T-cell (primary cell): ENCODE results near the gene CASZ1. TPM values are rescaled to one million over a fixed set of nuclear protein-coding genes. Genes with fewer than 3 reads are reported as not detected.

Experiments
- ATAC-seq, 4 experiments: fragments of 200-7000 bp in 3 of 4; fragments of 150-1000 bp in 1 of 4; cut with Tn5 transposase; replicated peaks in 1 of 4; 1 replicate in 3 of 4; 2 replicates in 1 of 4; pipeline ENCODE4 v1.10.0; 2021; ENCODE audit warnings: moderate library complexity in 3 of 4, mild to moderate bottlenecking in 2 of 4, moderate number of reproducible peaks in 1 of 4
- CTCF ChIA-PET, 2 donors: fragments of 300-600 bp; sonication (Branson Sonifier 250); formaldehyde crosslinking; loops; one replicate each; lab custom pipeline; 2022; ENCODE audit warnings: antibody characterized with exemption in 2 of 2; lab: Charles Lee
- POLR2A ChIA-PET, 2 donors: fragments of 300-600 bp; sonication (Branson Sonifier 250); formaldehyde crosslinking; loops; one replicate each; lab custom pipeline; 2022; ENCODE audit warnings: antibody characterized with exemption in 2 of 2; lab: Charles Lee
- DNase-seq, 35 experiments: peaks; one replicate each; pipeline versions ENCODE4 v3.0.0 to v3.0.0-alpha.2; 2013 to 2023
- H3K27ac ChIP-seq: one replicate; pipeline ENCODE4 v1.5.1; 2013; ENCODE audit warnings: low read length
- H3K27me3 ChIP-seq, 2 experiments: replicated peaks in 1 of 2; 1 replicate in 1 of 2; 2 replicates in 1 of 2; pipeline versions ENCODE4 v1.6.1 to v1.7.0; 2013; ENCODE audit warnings: low read length in 1 of 2, mixed read lengths in 1 of 2; ENCODE audit not compliant: control insufficient read depth in 2 of 2, insufficient read depth in 2 of 2; ENCODE audit errors: extremely low read depth in 1 of 2
- H3K36me3 ChIP-seq, 2 donors: 1 replicate in 1 of 2; 2 replicates in 1 of 2; pipeline versions ENCODE4 v1.6.1 to v1.7.0; 2013; ENCODE audit warnings: low read length in 1 of 2; ENCODE audit not compliant: control insufficient read depth in 2 of 2, insufficient read depth in 1 of 2; ENCODE audit errors: extremely low read depth in 1 of 2
- H3K4me1 ChIP-seq, 2 experiments: 1 replicate in 1 of 2; 2 replicates in 1 of 2; pipeline versions ENCODE4 v1.6.1 to v1.7.0; 2013; ENCODE audit warnings: low read length in 2 of 2, mixed read lengths in 1 of 2; ENCODE audit not compliant: insufficient read depth in 2 of 2, control insufficient read depth in 1 of 2; ENCODE audit errors: extremely low read depth in 1 of 2
- H3K4me3 ChIP-seq, 2 donors: 1 replicate in 1 of 2; 2 replicates in 1 of 2; pipeline versions ENCODE4 v1.5.1 to v1.7.0; 2013; ENCODE audit warnings: mild to moderate bottlenecking in 2 of 2, low read length in 1 of 2, moderate library complexity in 1 of 2; ENCODE audit not compliant: control insufficient read depth in 1 of 2; ENCODE audit errors: extremely low read depth in 1 of 2
- H3K9me3 ChIP-seq: 2 replicates; pipeline ENCODE4 v1.7.0; 2013
- H3K27ac Mint-ChIP-seq, 2 donors: one replicate each; pipeline ENCODE4 v1.8.0; 2020 to 2021; ENCODE audit warnings: mild to moderate bottlenecking in 2 of 2, mixed read lengths in 2 of 2
- H3K27me3 Mint-ChIP-seq, 2 donors: one replicate each; pipeline ENCODE4 v1.8.0; 2021 to 2022; ENCODE audit warnings: mixed read lengths in 2 of 2
- H3K36me3 Mint-ChIP-seq: one replicate; pipeline ENCODE4 v1.8.0; 2021; ENCODE audit warnings: mixed read lengths
- H3K4me1 Mint-ChIP-seq, 3 donors: one replicate each; pipeline ENCODE4 v1.8.0; 2020 to 2022; ENCODE audit warnings: mixed read lengths in 3 of 3, mild to moderate bottlenecking in 1 of 3
- H3K4me3 Mint-ChIP-seq, 3 donors: one replicate each; pipeline ENCODE4 v1.8.0; 2020 to 2022; ENCODE audit warnings: mild to moderate bottlenecking in 3 of 3, mixed read lengths in 3 of 3, moderate library complexity in 3 of 3
- H3K9me3 Mint-ChIP-seq, 3 donors: one replicate each; pipeline ENCODE4 v1.8.0; 2020 to 2022; ENCODE audit warnings: mixed read lengths in 3 of 3
- WGBS: methylation state at CpG from one replicate; pipeline ENCODE4 v1.1.5; 2013; ENCODE audit warnings: missing lambda C conversion rate; ENCODE audit not compliant: insufficient coverage; 5-methylcytosine and 5-hydroxymethylcytosine counted together
- total RNA-seq, 35 experiments: library from RNA in 6 of 35; stranded (reverse) in 6 of 35; fragments of 120-200 nt in 1 of 35; gene quantifications; one replicate each; pipeline versions ENCODE4 v1.2.1 to v1.2.4 and lab custom pipeline; 2013 to 2026

The CASZ1 gene
- total RNA-seq, 5 donors from 2014 or later (not counting 1 experiment from before 2014, with no cell fraction given): 12.9 to 23.0 (median 14.3) TPM

- Mint-ChIP-seq H3K27me3 (peaks cover 0 to 4% of the 10 kb centered on the region in 2 donors), H3K36me3 (no peaks in the 10 kb centered on the region), H3K4me3 (no peak overlapping the region), H3K9me3 (no peaks in the 10 kb centered on the region), H3K4me1 (peaks cover 0 to 4% (median 0%) of the 10 kb centered on the region in 3 donors), H3K27ac (no peak overlapping the region)
- H3K4me1 ChIP-seq: peaks cover 0 to 2% of the 10 kb centered on the region in 2 experiments
- 86% methylated on average over 13 of the region's 15 CpGs for WGBS
- H3K27me3 ChIP-seq: peaks cover 0 to 25% of the 10 kb centered on the region in 2 experiments
- H3K9me3 ChIP-seq: no peaks in the 10 kb centered on the region
- ATAC-seq (no peak), DNase-seq (no peak)
- H3K4me3 ChIP-seq: no peak overlapping the region
- CTCF ChIA-PET: no interaction called here
- H3K36me3 ChIP-seq: no peaks in the 10 kb centered on the region
- POLR2A ChIA-PET: no interaction called here
- no peak overlapping the region for H3K27ac ChIP-seq
Measured at GRCh38 chr1:10765304-10765703, 31.1 kb downstream of the CASZ1 start.

GRCh38 chr1:10764296-10764798, 32.1 kb downstream of the CASZ1 start:
- H3K27me3 Mint-ChIP-seq: no peaks in the 10 kb centered on the region
- peaks cover 0 to 2% of the 10 kb centered on the region in 2 experiments for H3K4me1 ChIP-seq
- no peak overlapping the region for H3K27ac Mint-ChIP-seq
- H3K36me3 Mint-ChIP-seq: no peaks in the 10 kb centered on the region
- DNase-seq: no peak
- no peak overlapping the region for H3K27ac ChIP-seq
- no peaks in the 10 kb centered on the region for H3K9me3 ChIP-seq
- CTCF ChIA-PET: no interaction called here
- peaks cover 0 to 4% (median 0%) of the 10 kb centered on the region in 3 donors for H3K4me1 Mint-ChIP-seq
- no peaks in the 10 kb centered on the region for H3K36me3 ChIP-seq
- no peaks in the 10 kb centered on the region for H3K9me3 Mint-ChIP-seq
- H3K4me3 ChIP-seq: no peak overlapping the region
- ATAC-seq: no peak
- no peak overlapping the region for H3K4me3 Mint-ChIP-seq
- peaks cover 0 to 27% of the 10 kb centered on the region in 2 experiments for H3K27me3 ChIP-seq
- POLR2A ChIA-PET: no interaction called here
- 67% methylated on average over 3 of the region's 6 CpGs for WGBS

GRCh38 chr1:10762875-10763274, 33.6 kb downstream of the CASZ1 start:
- CTCF ChIA-PET: no interaction called here
- Mint-ChIP-seq H3K27me3 (no peaks in the 10 kb centered on the region), H3K27ac (no peak overlapping the region), H3K4me1 (peaks cover 0 to 5% (median 0%) of the 10 kb centered on the region in 3 donors), H3K9me3 (no peaks in the 10 kb centered on the region), H3K4me3 (no peak overlapping the region), H3K36me3 (no peaks in the 10 kb centered on the region)
- DNase-seq (no peak), ATAC-seq (no peak)
- POLR2A ChIA-PET: no interaction called here
- Histone ChIP-seq H3K4me1 (peaks cover 0 to 2% of the 10 kb centered on the region in 2 experiments), H3K27me3 (peaks cover 0 to 29% of the 10 kb centered on the region in 2 experiments), H3K36me3 (no peaks in the 10 kb centered on the region), H3K27ac (no peak overlapping the region), H3K9me3 (no peaks in the 10 kb centered on the region), H3K4me3 (no peak overlapping the region)
- WGBS: 82% methylated on average over 6 of the region's 12 CpGs

GRCh38 chr1:10762153-10762523, 34.3 kb downstream of the CASZ1 start:
- ATAC-seq (no peak), DNase-seq (no peak)
- Mint-ChIP-seq H3K9me3 (no peaks in the 10 kb centered on the region), H3K4me3 (no peak overlapping the region), H3K4me1 (peaks cover 0 to 9% (median 0%) of the 10 kb centered on the region in 3 donors), H3K27me3 (no peaks in the 10 kb centered on the region), H3K36me3 (no peaks in the 10 kb centered on the region), H3K27ac (no peak overlapping the region)
- Histone ChIP-seq H3K36me3 (no peaks in the 10 kb centered on the region), H3K4me1 (peaks cover 0 to 2% of the 10 kb centered on the region in 2 experiments), H3K9me3 (no peaks in the 10 kb centered on the region), H3K4me3 (no peak overlapping the region), H3K27me3 (peaks cover 0 to 29% of the 10 kb centered on the region in 2 experiments), H3K27ac (no peak overlapping the region)
- WGBS: no CpG with 5 or more reads among the region's 6 CpGs
- POLR2A ChIA-PET: no interaction called here
- CTCF ChIA-PET: no interaction called here

- Mint-ChIP-seq H3K9me3 (no peaks in the 10 kb centered on the region), H3K4me3 (no peak overlapping the region), H3K4me1 (peaks cover 0 to 12% (median 0%) of the 10 kb centered on the region in 3 donors), H3K27ac (no peak overlapping the region), H3K27me3 (no peaks in the 10 kb centered on the region), H3K36me3 (no peaks in the 10 kb centered on the region)
- Histone ChIP-seq H3K36me3 (no peaks in the 10 kb centered on the region), H3K4me1 (peaks cover 0 to 2% of the 10 kb centered on the region in 2 experiments), H3K9me3 (no peaks in the 10 kb centered on the region), H3K27ac (no peak overlapping the region), H3K4me3 (no peak overlapping the region), H3K27me3 (peaks cover 0 to 29% of the 10 kb centered on the region in 2 experiments)
- ChIA-PET POLR2A (interaction anchor here (0.5 to 0.7 kb wide), 2 partner anchors 29 to 621 kb away, joined by 3 to 4 read pairs; no protein-coding TSS in a partner anchor), CTCF (no interaction called here)
- WGBS: 89% methylated on average over 13 of the region's 23 CpGs
- no peak for ATAC-seq
- DNase-seq: no peak
Measured at GRCh38 chr1:10761503-10762152, 34.8 kb downstream of the CASZ1 start.

- H3K36me3 ChIP-seq: no peaks in the 10 kb centered on the region
- Mint-ChIP-seq H3K27ac (no peak overlapping the region), H3K36me3 (no peaks in the 10 kb centered on the region), H3K4me1 (peaks cover 0 to 16% (median 3%) of the 10 kb centered on the region in 3 donors), H3K27me3 (no peaks in the 10 kb centered on the region), H3K9me3 (no peaks in the 10 kb centered on the region), H3K4me3 (no peak overlapping the region)
- POLR2A ChIA-PET: interaction anchor here (0.5 to 0.7 kb wide), 2 partner anchors 30 to 620 kb away, joined by 3 to 4 read pairs; no protein-coding TSS in a partner anchor
- CTCF ChIA-PET: interaction anchor here in 1 of 2 donors (0.6 kb wide), 1 partner anchor 244 kb away, joined by 3 read pairs; no protein-coding TSS in a partner anchor
- peaks cover 0 to 9% of the 10 kb centered on the region in 2 experiments for H3K4me1 ChIP-seq
- no peak overlapping the region for H3K4me3 ChIP-seq
- DNase-seq (no peak), ATAC-seq (no peak)
- no peaks in the 10 kb centered on the region for H3K9me3 ChIP-seq
- WGBS: 84% methylated on average over 10 of the region's 17 CpGs
- no peak overlapping the region for H3K27ac ChIP-seq
- H3K27me3 ChIP-seq: peaks cover 0 to 31% of the 10 kb centered on the region in 2 experiments
Measured at GRCh38 chr1:10760566-10761502, 35.6 kb downstream of the CASZ1 start.
